ENCODE data around the gene NNT. TPM values are rescaled to one million over a fixed set of nuclear protein-coding genes. Genes with fewer than 3 reads are reported as not detected.
A peak's percentile ranks its signal among the peaks of the same experiment; 100 is the strongest.

NNT gene
- total and polyA plus RNA-seq, 9 of the 15 experiments (the other 6 are each of a cell fraction or from before 2014, with no cell fraction given) = 21.9 to 68.6 (median 42.2) TPM

DNA sequence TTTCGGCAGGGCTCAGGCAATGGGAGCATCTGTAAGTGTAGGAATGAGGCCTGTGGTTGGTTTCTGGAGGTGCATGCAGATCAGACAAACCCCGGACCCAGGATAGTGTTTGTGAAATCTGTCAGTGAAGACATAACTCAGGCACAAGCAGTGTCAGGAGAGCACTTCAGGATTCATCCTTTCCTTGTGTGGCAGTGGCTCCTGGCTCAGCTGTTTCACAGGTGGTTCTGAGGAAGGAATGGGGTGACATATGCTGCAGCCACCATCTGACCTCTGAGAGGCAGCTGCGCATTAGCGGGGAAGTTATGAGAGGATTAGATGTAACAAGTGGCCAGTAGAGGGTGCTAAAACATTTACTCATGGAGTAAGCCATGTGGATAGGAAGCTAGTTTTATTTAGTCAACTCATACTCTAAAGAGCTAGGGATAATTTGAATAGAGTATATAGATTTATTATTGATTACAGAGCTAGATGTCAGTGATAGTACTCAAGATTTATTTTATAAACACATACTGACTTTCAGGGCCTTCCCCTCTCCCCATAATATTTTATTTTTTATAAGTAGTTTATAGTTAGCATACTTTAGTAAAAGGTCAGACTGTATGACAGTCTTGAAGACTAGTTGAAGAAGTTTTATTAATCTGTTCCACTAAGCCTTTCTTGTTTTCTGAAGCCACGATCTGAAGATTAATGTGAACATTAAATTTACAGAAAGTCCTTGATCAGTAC lies 28.4 kb downstream of the NNT start (continued):
- TF ChIP-seq CLOCK (CRISPR knock-in tag; IDR thresholded peaks at IDR 0.05; ENCODE audit: borderline replicate concordance) (no peak), ARHGAP35 (IDR thresholded peaks at IDR 0.05; ENCODE audit: partially characterized antibody) (no peak), TCF3 (CRISPR knock-in tag; IDR thresholded peaks at IDR 0.05) (no peak), PKNOX1 (IDR thresholded peaks at IDR 0.05) (0 out of 2 replicates have a peak, but pooled peaks have one; percentile 33), ZNF311 (CRISPR knock-in tag; IDR thresholded peaks at IDR 0.05) (no peak), PCBP1 (IDR thresholded peaks at IDR 0.05; ENCODE audit: low read depth, low read length, poor library complexity, severe bottlenecking) (no peak), CHD4 (IDR thresholded peaks at IDR 0.05; ENCODE audit: insufficient read depth, insufficient replicate concordance, low read depth, low read length, poor library complexity, severe bottlenecking) (no peak), ZNF77 (CRISPR knock-in tag; IDR thresholded peaks at IDR 0.05) (no peak), ZNF165 (CRISPR knock-in tag; IDR thresholded peaks at IDR 0.05; ENCODE audit: borderline replicate concordance) (no peak), ZNF589 (CRISPR knock-in tag; IDR thresholded peaks at IDR 0.05; ENCODE audit: low read depth) (no peak), COPS2 (conservative IDR thresholded peaks at IDR 0.05) (no peak)
- TF ChIP-seq, protein P1, sequence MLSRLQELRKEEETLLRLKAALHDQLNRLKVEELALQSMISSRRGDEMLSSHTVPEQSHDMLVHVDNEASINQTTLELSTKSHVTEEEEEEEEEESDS (CRISPR knock-in tag; IDR thresholded peaks at IDR 0.05) = no peak
- TF ChIP-seq, protein P2, sequence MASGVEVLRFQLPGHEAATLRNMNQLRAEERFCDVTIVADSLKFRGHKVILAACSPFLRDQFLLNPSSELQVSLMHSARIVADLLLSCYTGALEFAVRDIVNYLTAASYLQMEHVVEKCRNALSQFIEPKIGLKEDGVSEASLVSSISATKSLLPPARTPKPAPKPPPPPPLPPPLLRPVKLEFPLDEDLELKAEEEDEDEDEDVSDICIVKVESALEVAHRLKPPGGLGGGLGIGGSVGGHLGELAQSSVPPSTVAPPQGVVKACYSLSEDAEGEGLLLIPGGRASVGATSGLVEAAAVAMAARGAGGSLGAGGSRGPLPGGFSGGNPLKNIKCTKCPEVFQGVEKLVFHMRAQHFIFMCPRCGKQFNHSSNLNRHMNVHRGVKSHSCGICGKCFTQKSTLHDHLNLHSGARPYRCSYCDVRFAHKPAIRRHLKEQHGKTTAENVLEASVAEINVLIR (CRISPR knock-in tag; IDR thresholded peaks at IDR 0.05) = no peak
- TF ChIP-seq, protein P3, sequence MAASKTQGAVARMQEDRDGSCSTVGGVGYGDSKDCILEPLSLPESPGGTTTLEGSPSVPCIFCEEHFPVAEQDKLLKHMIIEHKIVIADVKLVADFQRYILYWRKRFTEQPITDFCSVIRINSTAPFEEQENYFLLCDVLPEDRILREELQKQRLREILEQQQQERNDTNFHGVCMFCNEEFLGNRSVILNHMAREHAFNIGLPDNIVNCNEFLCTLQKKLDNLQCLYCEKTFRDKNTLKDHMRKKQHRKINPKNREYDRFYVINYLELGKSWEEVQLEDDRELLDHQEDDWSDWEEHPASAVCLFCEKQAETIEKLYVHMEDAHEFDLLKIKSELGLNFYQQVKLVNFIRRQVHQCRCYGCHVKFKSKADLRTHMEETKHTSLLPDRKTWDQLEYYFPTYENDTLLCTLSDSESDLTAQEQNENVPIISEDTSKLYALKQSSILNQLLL (CRISPR knock-in tag; IDR thresholded peaks at IDR 0.05; ENCODE audit: borderline replicate concordance) = no peak
- TF ChIP-seq, protein P4, sequence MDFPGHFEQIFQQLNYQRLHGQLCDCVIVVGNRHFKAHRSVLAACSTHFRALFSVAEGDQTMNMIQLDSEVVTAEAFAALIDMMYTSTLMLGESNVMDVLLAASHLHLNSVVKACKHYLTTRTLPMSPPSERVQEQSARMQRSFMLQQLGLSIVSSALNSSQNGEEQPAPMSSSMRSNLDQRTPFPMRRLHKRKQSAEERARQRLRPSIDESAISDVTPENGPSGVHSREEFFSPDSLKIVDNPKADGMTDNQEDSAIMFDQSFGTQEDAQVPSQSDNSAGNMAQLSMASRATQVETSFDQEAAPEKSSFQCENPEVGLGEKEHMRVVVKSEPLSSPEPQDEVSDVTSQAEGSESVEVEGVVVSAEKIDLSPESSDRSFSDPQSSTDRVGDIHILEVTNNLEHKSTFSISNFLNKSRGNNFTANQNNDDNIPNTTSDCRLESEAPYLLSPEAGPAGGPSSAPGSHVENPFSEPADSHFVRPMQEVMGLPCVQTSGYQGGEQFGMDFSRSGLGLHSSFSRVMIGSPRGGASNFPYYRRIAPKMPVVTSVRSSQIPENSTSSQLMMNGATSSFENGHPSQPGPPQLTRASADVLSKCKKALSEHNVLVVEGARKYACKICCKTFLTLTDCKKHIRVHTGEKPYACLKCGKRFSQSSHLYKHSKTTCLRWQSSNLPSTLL (IDR thresholded peaks at IDR 0.05) = no peak
- TF ChIP-seq, protein P5, sequence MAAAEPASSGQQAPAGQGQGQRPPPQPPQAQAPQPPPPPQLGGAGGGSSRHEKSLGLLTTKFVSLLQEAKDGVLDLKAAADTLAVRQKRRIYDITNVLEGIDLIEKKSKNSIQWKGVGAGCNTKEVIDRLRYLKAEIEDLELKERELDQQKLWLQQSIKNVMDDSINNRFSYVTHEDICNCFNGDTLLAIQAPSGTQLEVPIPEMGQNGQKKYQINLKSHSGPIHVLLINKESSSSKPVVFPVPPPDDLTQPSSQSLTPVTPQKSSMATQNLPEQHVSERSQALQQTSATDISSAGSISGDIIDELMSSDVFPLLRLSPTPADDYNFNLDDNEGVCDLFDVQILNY (CRISPR knock-in tag; IDR thresholded peaks at IDR 0.05) = no peak

Data from K562 (cell line).